WI38 (cell line): ENCODE measurements around the gene REN.

Source experiments
- H3K4me3 ChIP-seq: 2 replicates; pipeline ENCODE4 v1.5.1; 2011; ENCODE audit warnings: low read depth, mild to moderate bottlenecking, control low read depth, low read length
- CTCF ChIP-seq: IDR thresholded peaks from 2 replicates; pipeline ENCODE4 v1.5.1; 2012; ENCODE audit warnings: low read depth, mild to moderate bottlenecking, control low read depth, low read length

The REN gene

GRCh38 chr1:204114606-204115005 lies 51.5 kb downstream of the REN start:
- TF ChIP-seq CTCF = no peak
- no peak overlapping the region for H3K4me3 ChIP-seq

GRCh38 chr1:204113896-204114295 lies 52.2 kb downstream of the REN start:
- TF ChIP-seq CTCF = no peak
- H3K4me3 ChIP-seq = no peak overlapping the region

GRCh38 chr1:204112876-204113730 lies 53.0 kb downstream of the REN start:
- H3K4me3 ChIP-seq = no peak overlapping the region
- no peak for TF ChIP-seq CTCF

GRCh38 chr1:204110894-204111633 lies 55.1 kb downstream of the REN start:
- H3K4me3 ChIP-seq = no peak overlapping the region
- TF ChIP-seq CTCF = no peak

GRCh38 chr1:204108312-204109141 lies 57.6 kb downstream of the REN start:
- TF ChIP-seq CTCF = no peak
- no peak overlapping the region for H3K4me3 ChIP-seq

- TF ChIP-seq CTCF = no peak
- H3K4me3 ChIP-seq = no peak overlapping the region
These were observed 58.2 kb downstream of the REN start for GRCh38 chr1:204107892-204108291.
